Stimulated activated CD4-positive, alpha-beta T cell treated with anti-CD3 and anti-CD28 coated beads, Interleukin-1b, Interleukin-23, amount 100 ng/mL, for 1 hour (primary cell): ENCODE measurements around the gene RIN2.
"Not testable (repeated sequence)": the region's sequence is repeated elsewhere in the genome, so short reads cannot be mapped to it uniquely, and the experiment has no call there.

Experiments used
- DNase-seq, 2 donors: peaks; one replicate each; pipeline ENCODE4 v3.0.0-alpha.2; 2020; ENCODE audit warnings: low read depth in 2 of 2

The RIN2 gene

GRCh38 chr20:19786311-19786710 is 28.3 kb downstream of the RIN2 start:
- DNase-seq, result no peak

GRCh38 chr20:19787366-19787765 is 29.3 kb downstream of the RIN2 start:
- DNase-seq, result no peak

GRCh38 chr20:19789009-19789408 is 31.0 kb downstream of the RIN2 start:
- no peak for DNase-seq

- no peak for DNase-seq
Observed at GRCh38 chr20:19789446-19789845, 31.4 kb downstream of the RIN2 start.

- no peak for DNase-seq
Observed at GRCh38 chr20:19791887-19792286, 33.8 kb downstream of the RIN2 start.

- no peak for DNase-seq
Observed at GRCh38 chr20:19793716-19794115, 35.7 kb downstream of the RIN2 start.

GRCh38 chr20:19794941-19795340 is 36.9 kb downstream of the RIN2 start:
- no peak for DNase-seq

GRCh38 chr20:19799325-19799724 is 41.3 kb downstream of the RIN2 start:
- no peak for DNase-seq

- DNase-seq, result no peak
Observed at GRCh38 chr20:19802099-19802491, 44.0 kb downstream of the RIN2 start.

GRCh38 chr20:19802492-19803158 is 44.6 kb downstream of the RIN2 start:
- no peak for DNase-seq

GRCh38 chr20:19806276-19806675 is 48.2 kb downstream of the RIN2 start:
- not testable (repeated sequence) for DNase-seq

- DNase-seq, result no peak
Observed at GRCh38 chr20:19806806-19807190, 48.7 kb downstream of the RIN2 start.

- no peak for DNase-seq
Observed at GRCh38 chr20:19807191-19807945, 49.3 kb downstream of the RIN2 start.
